ENCODE data around the gene APPL1. TPM values are rescaled to one million over a fixed set of nuclear protein-coding genes. Genes with fewer than 3 reads are reported as not detected.

The APPL1 gene
- total and polyA plus RNA-seq, 2 of the 8 experiments (the other 6 are each of a cell fraction or from before 2014, with no cell fraction given): 9.4 to 34.4 TPM

DNA sequence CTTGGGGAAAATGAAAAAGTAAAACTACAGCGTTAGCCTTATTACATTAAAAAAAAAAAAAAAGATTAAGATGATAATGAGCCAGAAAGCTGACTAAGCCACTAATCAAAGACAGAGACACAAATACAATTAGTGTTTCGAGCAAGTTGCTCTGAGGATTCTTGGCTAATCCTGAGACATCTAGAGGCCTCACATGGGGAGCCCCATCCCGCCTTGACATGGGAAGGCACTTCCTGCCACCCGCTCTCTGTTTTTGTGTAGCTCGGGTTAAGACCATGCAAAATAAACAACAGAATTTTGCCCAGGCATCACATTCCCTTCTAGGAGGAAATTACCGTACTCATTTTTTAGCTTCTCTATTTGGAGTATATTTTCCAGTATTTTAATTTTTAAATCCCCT, 43.0 kb upstream of the APPL1 start (continued):
- TF ChIP-seq TBP (IDR thresholded peaks at IDR 0.05; ENCODE audit: low read depth, low read length) (no peak), KDM1A (IDR thresholded peaks at IDR 0.05; ENCODE audit: borderline replicate concordance, low read length) (no peak), PHF8 (conservative IDR thresholded peaks at IDR 0.05; ENCODE audit: low read depth, low read length) (no peak)

Data from H1 (cell line).